ENCODE data around the gene CACNA1A. TPM values are rescaled to one million over a fixed set of nuclear protein-coding genes. Genes with fewer than 3 reads are reported as not detected.

The CACNA1A gene
- total and polyA plus RNA-seq, 2 of the 13 experiments (the other 11 are each of a cell fraction or from before 2014, with no cell fraction given), result not detected

DNA sequence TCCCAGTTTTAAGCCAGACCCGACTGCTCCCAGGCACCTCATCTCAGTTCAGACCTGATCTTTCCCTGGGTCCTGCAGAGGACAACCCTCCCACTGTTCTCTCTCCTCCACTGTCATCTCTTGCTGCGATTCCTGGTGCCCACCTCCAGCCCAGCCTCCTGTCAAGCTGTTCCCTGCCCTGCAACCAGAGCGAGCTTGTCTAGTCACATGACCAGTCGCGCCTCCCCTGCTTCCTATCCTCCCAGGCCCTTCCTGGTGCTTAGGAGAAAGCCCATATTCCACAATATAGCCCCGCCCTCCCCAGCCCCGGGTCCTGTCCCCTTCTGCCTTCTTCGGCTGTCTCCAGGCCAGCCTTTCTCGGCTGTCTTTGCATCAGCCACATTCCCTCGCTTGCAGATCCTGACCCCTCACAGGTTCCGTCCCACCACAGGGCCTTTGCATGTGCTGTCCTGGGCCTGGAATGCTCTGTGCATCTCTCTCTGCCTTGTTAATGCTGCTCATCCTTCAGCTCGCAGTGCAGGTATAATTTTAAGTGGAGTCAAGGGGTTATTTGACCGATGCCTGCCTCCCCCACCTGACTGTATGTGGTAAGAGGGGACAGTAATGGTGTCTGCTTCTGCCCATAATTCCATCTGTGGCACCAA is 267.3 kb downstream of the CACNA1A start:
- in situ Hi-C loops (cut with HindIII; ENCODE audit: extremely low pct_ligation_motif_present, low pct_unique_long_range_greater_than_20kb) (no loop called here), intact Hi-C loops (cut with micrococcal nuclease; ENCODE audit: unreplicated experiment) (no loop called here)
- DNase-seq (ENCODE audit: low spot score) (no peak), FAIRE-seq (no peak), ATAC-seq (no peak)
- no TSS peak for BruUV-seq (replicated peaks)
- ChIA-PET POLR2A (no interaction called here), CTCF (ENCODE audit: low intra/inter-chr PET ratio, low total read pairs) (no interaction called here)
- WGBS (ENCODE audit: low lambda C conversion rate), result 16% methylated on average over 13 of the region's 13 CpGs
- TF ChIP-seq, protein P1, sequence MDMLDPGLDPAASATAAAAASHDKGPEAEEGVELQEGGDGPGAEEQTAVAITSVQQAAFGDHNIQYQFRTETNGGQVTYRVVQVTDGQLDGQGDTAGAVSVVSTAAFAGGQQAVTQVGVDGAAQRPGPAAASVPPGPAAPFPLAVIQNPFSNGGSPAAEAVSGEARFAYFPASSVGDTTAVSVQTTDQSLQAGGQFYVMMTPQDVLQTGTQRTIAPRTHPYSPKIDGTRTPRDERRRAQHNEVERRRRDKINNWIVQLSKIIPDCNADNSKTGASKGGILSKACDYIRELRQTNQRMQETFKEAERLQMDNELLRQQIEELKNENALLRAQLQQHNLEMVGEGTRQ (IDR thresholded peaks at IDR 0.05; ENCODE audit: low read depth, low read length), result no peak
- TF ChIP-seq, protein P1 (CRISPR knock-in tag; IDR thresholded peaks at IDR 0.05; ENCODE audit: borderline replicate concordance), result no peak
- TF ChIP-seq BORCS8-MEF2B (CRISPR knock-in tag; IDR thresholded peaks at IDR 0.05) (no peak), ZNF441 (CRISPR knock-in tag; IDR thresholded peaks at IDR 0.05; ENCODE audit: borderline replicate concordance) (no peak), NCOA5 (CRISPR knock-in tag; IDR thresholded peaks at IDR 0.05) (no peak), KLF13 (CRISPR knock-in tag; IDR thresholded peaks at IDR 0.05) (no peak), ATF7-NPFF (CRISPR knock-in tag; IDR thresholded peaks at IDR 0.05; ENCODE audit: low read depth) (no peak), ZNF230 (CRISPR knock-in tag; IDR thresholded peaks at IDR 0.05) (no peak)
- TF ChIP-seq, protein P2, sequence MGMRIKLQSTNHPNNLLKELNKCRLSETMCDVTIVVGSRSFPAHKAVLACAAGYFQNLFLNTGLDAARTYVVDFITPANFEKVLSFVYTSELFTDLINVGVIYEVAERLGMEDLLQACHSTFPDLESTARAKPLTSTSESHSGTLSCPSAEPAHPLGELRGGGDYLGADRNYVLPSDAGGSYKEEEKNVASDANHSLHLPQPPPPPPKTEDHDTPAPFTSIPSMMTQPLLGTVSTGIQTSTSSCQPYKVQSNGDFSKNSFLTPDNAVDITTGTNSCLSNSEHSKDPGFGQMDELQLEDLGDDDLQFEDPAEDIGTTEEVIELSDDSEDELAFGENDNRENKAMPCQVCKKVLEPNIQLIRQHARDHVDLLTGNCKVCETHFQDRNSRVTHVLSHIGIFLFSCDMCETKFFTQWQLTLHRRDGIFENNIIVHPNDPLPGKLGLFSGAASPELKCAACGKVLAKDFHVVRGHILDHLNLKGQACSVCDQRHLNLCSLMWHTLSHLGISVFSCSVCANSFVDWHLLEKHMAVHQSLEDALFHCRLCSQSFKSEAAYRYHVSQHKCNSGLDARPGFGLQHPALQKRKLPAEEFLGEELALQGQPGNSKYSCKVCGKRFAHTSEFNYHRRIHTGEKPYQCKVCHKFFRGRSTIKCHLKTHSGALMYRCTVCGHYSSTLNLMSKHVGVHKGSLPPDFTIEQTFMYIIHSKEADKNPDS (CRISPR knock-in tag; IDR thresholded peaks at IDR 0.05), result no peak
- TF ChIP-seq, protein P3, sequence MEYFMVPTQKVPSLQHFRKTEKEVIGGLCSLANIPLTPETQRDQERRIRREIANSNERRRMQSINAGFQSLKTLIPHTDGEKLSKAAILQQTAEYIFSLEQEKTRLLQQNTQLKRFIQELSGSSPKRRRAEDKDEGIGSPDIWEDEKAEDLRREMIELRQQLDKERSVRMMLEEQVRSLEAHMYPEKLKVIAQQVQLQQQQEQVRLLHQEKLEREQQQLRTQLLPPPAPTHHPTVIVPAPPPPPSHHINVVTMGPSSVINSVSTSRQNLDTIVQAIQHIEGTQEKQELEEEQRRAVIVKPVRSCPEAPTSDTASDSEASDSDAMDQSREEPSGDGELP (IDR thresholded peaks at IDR 0.05; ENCODE audit: borderline replicate concordance, low read depth), result no peak
- no peaks in the 10 kb centered on the region for H3K36me3 ChIP-seq (replicated peaks in 1 of 2; ENCODE audit: control insufficient read depth in 1 of 2, insufficient read depth in 2 of 2, low read length in 2 of 2)
- no peak overlapping the region for H3K4me2 ChIP-seq (ENCODE audit: low read depth, low read length)
- no peaks in the 10 kb centered on the region for H3K9me3 ChIP-seq (ENCODE audit: low read length)
- H3K4me1 ChIP-seq (ENCODE audit: insufficient read depth, low read length), result no peaks in the 10 kb centered on the region
- H3K27me3 ChIP-seq (ENCODE audit: control insufficient read depth in 1 of 2, insufficient read depth in 2 of 2, low read length in 2 of 2), result peaks cover 1 to 12% of the 10 kb centered on the region in 2 experiments; a peak in 3 of 5 replicates
- H3K79me2 ChIP-seq (ENCODE audit: insufficient read depth, low read length), result no peaks in the 10 kb centered on the region
- no peak overlapping the region for H3K9ac ChIP-seq (ENCODE audit: insufficient read depth, low read depth, low read length)
- H3K27ac ChIP-seq (ENCODE audit: extremely low read length, insufficient read depth, low read length), result no peak overlapping the region
- H3K4me3 ChIP-seq (replicated peaks in 1 of 3; ENCODE audit: insufficient read depth in 1 of 3, low read depth in 2 of 3, low read length in 3 of 3), result no peak overlapping the region
- no peaks in the 10 kb centered on the region for H4K20me1 ChIP-seq (ENCODE audit: insufficient read depth, low read length)
- H2AFZ ChIP-seq (ENCODE audit: low read length), result no peak overlapping the region

All from HepG2 (cell line).